K562 (cell line): ENCODE results near the gene ARHGAP9. TPM values are rescaled to one million over a fixed set of nuclear protein-coding genes. Genes with fewer than 3 reads are reported as not detected.

Experiments used
- KDM5B ChIP-seq: fragments of 200-600 bp; sonication (generic); IDR thresholded peaks from 2 replicates; pipeline ENCODE4 v1.6.1; 2012; ENCODE audit warnings: low read depth, mild to moderate bottlenecking, moderate library complexity, low read length, control low read depth, inconsistent platforms; ENCODE audit not compliant: insufficient replicate concordance
- NFRKB ChIP-seq: fragments of 450-650 bp; IDR thresholded peaks from 2 replicates; pipeline ENCODE4 v1.6.1; 2016; ENCODE audit warnings: low read depth
- PHF8 ChIP-seq: fragments of 200-600 bp; sonication (generic); IDR thresholded peaks from 2 replicates; pipeline ENCODE4 v1.6.1; 2012; ENCODE audit warnings: mixed run types, mild to moderate bottlenecking, inconsistent platforms, low read length, moderate library complexity, borderline replicate concordance
- PURB ChIP-seq: sonication (generic); formaldehyde crosslinking; IDR thresholded peaks from 2 replicates; pipeline ENCODE4 v1.9.0; 2021; ENCODE audit warnings: low read depth, mild to moderate bottlenecking, missing genetic modification reagents
- RCOR1 ChIP-seq, 2 experiments: IDR thresholded peaks; 2 replicates each; pipeline ENCODE4 v1.6.1; 2012; ENCODE audit warnings: low read depth in 2 of 2, low read length in 2 of 2, borderline replicate concordance in 1 of 2, improper control_type of control experiment in 1 of 2
- SIN3A ChIP-seq, 2 experiments: fragments of 150-350 bp in 1 of 2; IDR thresholded peaks; 2 replicates each; pipeline ENCODE4 v1.6.1; 2011 to 2016; ENCODE audit warnings: borderline replicate concordance in 2 of 2, low read depth in 2 of 2, low read length in 2 of 2, mild to moderate bottlenecking in 2 of 2, moderate library complexity in 2 of 2; ENCODE audit not compliant: control insufficient read depth in 1 of 2
- TCFL5 ChIP-seq: fragments of 250-450 bp; sonication (Bioruptor Pico); conservative IDR thresholded peaks from 2 replicates; pipeline ENCODE4 v1.6.1; 2021; ENCODE audit warnings: mild to moderate bottlenecking, moderate library complexity, matching md5 sums
- ZBTB11 ChIP-seq, 3 experiments: fragments of 200-800 bp in 1 of 3; fragments of 250-450 bp in 1 of 3; fragments of 450-650 bp in 1 of 3; sonication (Bioruptor Pico) in 1 of 3; sonication (Bioruptor generic) in 1 of 3; formaldehyde crosslinking in 1 of 3; IDR thresholded peaks; 2 replicates each; pipeline versions ENCODE4 v1.6.1 to v1.8.0; 2016 to 2022; ENCODE audit warnings: mild to moderate bottlenecking in 2 of 3, missing genetic modification characterization in 2 of 3, missing compliant biosample characterization in 1 of 3, moderate library complexity in 1 of 3
- ZBTB40 ChIP-seq, 2 experiments: fragments of 450-650 bp in 1 of 2; sonication (generic) in 1 of 2; formaldehyde crosslinking in 1 of 2; IDR thresholded peaks; 2 replicates each; pipeline versions ENCODE4 v1.7.1 to v1.9.0; 2016 to 2022; ENCODE audit warnings: inconsistent platforms in 1 of 2, mild to moderate bottlenecking in 1 of 2, missing genetic modification reagents in 1 of 2
- polyA plus RNA-seq, 8 experiments: library from polyadenylated mRNA; depleted of rRNA in 4 of 8; stranded (reverse) in 5 of 8; unstranded in 3 of 8; fragments of >200 nt; fragmentation: Nextera tagmentation in 2 of 8; fragmentation: Illumina TruSeq in 1 of 8; extraction: Ambion mirVana in 2 of 8; extraction: Trizol in 1 of 8; gene quantifications; 2 replicates each; pipeline versions ENCODE4 v1.2.1 to v1.2.3, GENCODE V29; 2011 to 2014; ENCODE audit warnings: inconsistent platforms in 1 of 8, missing spikeins in 1 of 8
- total RNA-seq, 7 experiments: library from RNA; depleted of rRNA in 6 of 7; stranded (reverse); fragments of >200 nt in 6 of 7; fragmentation: Illumina TruSeq in 2 of 7; extraction: Trizol in 2 of 7; gene quantifications; 2 replicates each; pipeline versions ENCODE4 v1.2.1 to v1.2.3, GENCODE V29; 2011 to 2021; ENCODE audit warnings: low replicate concordance in 1 of 7

The ARHGAP9 gene
- total and polyA plus RNA-seq, 9 of the 15 experiments (the other 6 are each of a cell fraction or from before 2014, with no cell fraction given) = 1.5 to 10.2 (median 5.1) TPM

- TF ChIP-seq ZBTB11 (CRISPR knock-in tag; IDR thresholded peaks at IDR 0.05) (0 out of 6 replicates have a peak, but pooled peaks of 1 of the 3 experiments have one; percentile 8), PURB (CRISPR knock-in tag) (no peak), TCFL5 (CRISPR knock-in tag) (no peak), RCOR1 (IDR thresholded peaks at IDR 0.05; ENCODE audit: borderline replicate concordance in 1 of 2, low read depth in 2 of 2, low read length in 2 of 2) (peak in 1 of 2 experiments; percentile 4; a peak in 1 of 4 replicates), SIN3A (IDR thresholded peaks at IDR 0.05; ENCODE audit: borderline replicate concordance in 2 of 2, control insufficient read depth in 1 of 2, low read depth in 2 of 2, low read length in 2 of 2) (peak; percentile 18 to 20; a peak in 1 of 4 replicates), PHF8 (peak; percentile 40; the same call in 1 of the 2 replicates), KDM5B (peak; percentile 41), NFRKB (0 out of 2 replicates have a peak, but pooled peaks have one; percentile 53), ZBTB40 (IDR thresholded peaks at IDR 0.05) (0 out of 2 replicates have a peak, but pooled peaks have one; percentile 37), ZBTB40 (CRISPR knock-in tag; IDR thresholded peaks at IDR 0.05) (no peak)
Measured at GRCh38 chr12:57522887-57523705, 43.4 kb upstream of the ARHGAP9 start (continued).
